Upper lobe of left lung (tissue), 6 donors: Measurements from ENCODE around the gene A2ML1. TPM values are rescaled to one million over a fixed set of nuclear protein-coding genes. Genes with fewer than 3 reads are reported as not detected.
"Not testable (repeated sequence)": the region's sequence is repeated elsewhere in the genome, so short reads cannot be mapped to it uniquely, and the experiment has no call there.

Source experiments
- ATAC-seq, 2 donors: fragments of 200-7000 bp; cut with Tn5 transposase; one replicate each; pipeline ENCODE4 v1.9.1; 2022; ENCODE audit warnings: mild to moderate bottlenecking in 2 of 2, moderate library complexity in 2 of 2; ENCODE audit not compliant: low FRiP score in 2 of 2
- DNase-seq, 2 donors: peaks; one replicate each; pipeline ENCODE4 v3.0.0-alpha.2; 2019 to 2020
- H3K27ac ChIP-seq, 4 donors: fragments of 200-600 bp; sonication (generic); one replicate each; pipeline ENCODE4 v1.5.1; 2016 to 2019
- H3K27me3 ChIP-seq, 4 donors: fragments of 200-600 bp; sonication (generic); one replicate each; pipeline ENCODE4 v1.5.1; 2017 to 2019
- H3K36me3 ChIP-seq, 4 donors: fragments of 200-600 bp; sonication (generic); one replicate each; pipeline ENCODE4 v1.5.1; 2016 to 2019
- H3K4me1 ChIP-seq, 4 donors: fragments of 200-600 bp; sonication (generic); one replicate each; pipeline ENCODE4 v1.5.1; 2018 to 2019
- H3K4me3 ChIP-seq, 4 donors: fragments of 200-600 bp; sonication (generic); one replicate each; pipeline ENCODE4 v1.5.1; 2017 to 2019; ENCODE audit warnings: mild to moderate bottlenecking in 2 of 4, moderate library complexity in 1 of 4
- H3K9me3 ChIP-seq, 4 donors: fragments of 200-600 bp; sonication (generic); one replicate each; pipeline ENCODE4 v1.5.1; 2018 to 2019
- EP300 ChIP-seq, 4 donors: sonication (generic); formaldehyde crosslinking; IDR thresholded peaks; one replicate each; pipeline ENCODE4 v1.5.1; 2017; ENCODE audit warnings: antibody characterized with exemption in 4 of 4, control low read depth in 2 of 4
- POLR2A ChIP-seq, 4 donors: fragments of 450-650 bp; IDR thresholded peaks; one replicate each; pipeline ENCODE4 v1.5.1; 2016 to 2017; ENCODE audit warnings: antibody characterized with exemption in 4 of 4, mild to moderate bottlenecking in 2 of 4
- POLR2AphosphoS5 ChIP-seq, 2 donors: sonication (generic); formaldehyde crosslinking; IDR thresholded peaks; one replicate each; pipeline ENCODE4 v1.5.1; 2017; ENCODE audit warnings: antibody characterized with exemption in 2 of 2
- WGBS, 2 donors: methylation state at CpG; one replicate each; pipeline ENCODE4 v1.1.5; 2017 to 2018; 5-methylcytosine and 5-hydroxymethylcytosine counted together
- total RNA-seq, 6 donors: library from RNA; depleted of rRNA in 4 of 6; stranded (reverse); fragments of >200 nt in 4 of 6; gene quantifications; one replicate each; pipeline versions ENCODE4 v1.1.0 to v1.2.1, GENCODE V29; 2016 to 2021
- TF ChIP-seq, protein P1 (sequence below), 6 experiments: fragments of 450-650 bp in 4 of 6; fragments of 200-600 bp in 2 of 6; sonication (generic) in 2 of 6; IDR thresholded peaks; one replicate each; pipeline ENCODE4 v1.5.1; 2016 to 2019; ENCODE audit warnings: antibody characterized with exemption in 6 of 6
- donor health status: DM: no; HTN: no; CAD: no; lungs with moderate emphysema.
- donor health status: DM: no; HTN: yes; CAD: no; lungs with severe emphysema.

Gene A2ML1
- total RNA-seq, 6 donors from 2014 or later, result 0.13 to 0.15 TPM; not detected in 4

DNA sequence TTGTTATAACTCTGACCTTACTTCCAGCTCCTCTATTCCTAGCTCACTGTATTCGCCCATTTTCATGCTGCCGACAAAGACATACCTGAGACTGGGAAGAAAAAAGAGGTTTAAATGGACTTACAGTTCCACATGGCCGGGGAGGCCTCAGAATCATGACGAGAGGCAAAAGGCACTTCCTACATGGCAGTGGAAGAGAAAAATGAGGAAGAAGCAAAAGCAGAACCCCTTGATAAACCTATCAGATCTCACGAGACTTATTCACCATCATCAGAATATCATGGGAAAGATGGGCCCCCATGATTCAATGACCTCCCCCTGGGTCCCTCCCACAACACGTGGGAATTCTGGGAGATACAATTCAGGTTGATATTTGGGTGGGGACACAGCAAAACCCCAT is 77.4 kb downstream of the A2ML1 start:
- no peaks in the 10 kb centered on the region for H3K36me3 ChIP-seq
- 76 to 82% methylated on average over 6 of the region's 6 CpGs for WGBS, 2 donors
- DNase-seq (no peak), ATAC-seq (no peak)
- H3K4me3 ChIP-seq, result no peak overlapping the region
- H3K4me1 ChIP-seq, result no peaks in the 10 kb centered on the region
- no peaks in the 10 kb centered on the region for H3K9me3 ChIP-seq
- no peak overlapping the region for H3K27ac ChIP-seq
- TF ChIP-seq, protein P1, sequence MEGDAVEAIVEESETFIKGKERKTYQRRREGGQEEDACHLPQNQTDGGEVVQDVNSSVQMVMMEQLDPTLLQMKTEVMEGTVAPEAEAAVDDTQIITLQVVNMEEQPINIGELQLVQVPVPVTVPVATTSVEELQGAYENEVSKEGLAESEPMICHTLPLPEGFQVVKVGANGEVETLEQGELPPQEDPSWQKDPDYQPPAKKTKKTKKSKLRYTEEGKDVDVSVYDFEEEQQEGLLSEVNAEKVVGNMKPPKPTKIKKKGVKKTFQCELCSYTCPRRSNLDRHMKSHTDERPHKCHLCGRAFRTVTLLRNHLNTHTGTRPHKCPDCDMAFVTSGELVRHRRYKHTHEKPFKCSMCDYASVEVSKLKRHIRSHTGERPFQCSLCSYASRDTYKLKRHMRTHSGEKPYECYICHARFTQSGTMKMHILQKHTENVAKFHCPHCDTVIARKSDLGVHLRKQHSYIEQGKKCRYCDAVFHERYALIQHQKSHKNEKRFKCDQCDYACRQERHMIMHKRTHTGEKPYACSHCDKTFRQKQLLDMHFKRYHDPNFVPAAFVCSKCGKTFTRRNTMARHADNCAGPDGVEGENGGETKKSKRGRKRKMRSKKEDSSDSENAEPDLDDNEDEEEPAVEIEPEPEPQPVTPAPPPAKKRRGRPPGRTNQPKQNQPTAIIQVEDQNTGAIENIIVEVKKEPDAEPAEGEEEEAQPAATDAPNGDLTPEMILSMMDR (IDR thresholded peaks at IDR 0.05), result no peak
- TF ChIP-seq POLR2AphosphoS5 (IDR thresholded peaks at IDR 0.05), result no peak
- no peak for TF ChIP-seq POLR2A (IDR thresholded peaks at IDR 0.05)
- no peak for TF ChIP-seq EP300 (IDR thresholded peaks at IDR 0.05)
- no peaks in the 10 kb centered on the region for H3K27me3 ChIP-seq

DNA sequence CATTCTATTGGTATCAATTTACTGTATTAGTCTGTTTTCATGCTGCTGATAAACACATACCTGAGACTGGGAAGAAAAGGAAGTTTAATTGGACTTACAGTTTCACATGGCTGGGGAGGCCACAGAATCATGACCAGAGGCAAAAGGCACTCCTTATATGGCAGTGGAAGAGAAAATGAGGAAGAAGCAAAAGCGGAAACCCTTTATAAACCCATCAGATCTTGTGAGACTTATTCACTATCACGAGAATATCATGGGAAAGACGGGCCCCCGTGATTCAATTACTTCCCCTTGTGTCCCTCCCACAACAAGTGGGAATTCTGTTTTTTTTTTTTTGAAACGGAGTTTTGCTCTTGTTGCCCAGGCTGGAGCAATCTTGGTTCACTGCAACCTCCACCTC is 80.3 kb downstream of the A2ML1 start:
- not testable (repeated sequence) for H3K27me3 ChIP-seq, H3K36me3 ChIP-seq, H3K27ac ChIP-seq, H3K4me3 ChIP-seq, H3K9me3 ChIP-seq, H3K4me1 ChIP-seq
- ATAC-seq (peak in 1 of 2 donors; percentile 31), DNase-seq (peak in 1 of 2 donors; percentile 25)
- TF ChIP-seq EP300 (IDR thresholded peaks at IDR 0.05), result peak in 1 of 4 donors; percentile 56
- WGBS, 2 donors, result 46 to 62% methylated on average over 5 of the region's 5 CpGs

DNA sequence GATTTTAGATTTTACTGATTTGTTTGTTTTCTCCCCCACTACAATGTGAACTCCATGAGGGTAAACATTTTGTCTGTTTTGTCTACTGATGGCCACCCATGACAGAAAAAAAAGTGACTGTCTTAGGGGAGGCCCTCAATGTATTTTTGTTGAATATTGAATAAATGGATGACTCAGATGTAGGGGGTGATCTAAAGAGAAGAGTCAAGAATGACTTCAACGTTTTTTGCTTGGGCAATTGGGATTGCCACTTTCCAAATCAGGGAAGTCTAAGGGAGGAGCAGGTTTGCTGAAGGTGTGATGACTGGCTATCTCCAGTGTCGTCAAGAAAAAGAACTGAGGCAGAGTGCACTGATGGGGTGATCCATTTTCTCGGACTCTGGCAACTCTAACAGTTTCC is 81.2 kb downstream of the A2ML1 start:
- Histone ChIP-seq H3K4me3 (no peak overlapping the region), H3K36me3 (no peaks in the 10 kb centered on the region), H3K27me3 (no peaks in the 10 kb centered on the region), H3K27ac (no peak overlapping the region), H3K9me3 (no peaks in the 10 kb centered on the region), H3K4me1 (no peaks in the 10 kb centered on the region)
- ATAC-seq (no peak), DNase-seq (no peak)
- 67 to 81% methylated on average over 3 of the region's 3 CpGs for WGBS, 2 donors
- TF ChIP-seq POLR2A (IDR thresholded peaks at IDR 0.05) (no peak), EP300 (IDR thresholded peaks at IDR 0.05) (no peak), POLR2AphosphoS5 (IDR thresholded peaks at IDR 0.05) (no peak)
- TF ChIP-seq, protein P1 (IDR thresholded peaks at IDR 0.05), result no peak

DNA sequence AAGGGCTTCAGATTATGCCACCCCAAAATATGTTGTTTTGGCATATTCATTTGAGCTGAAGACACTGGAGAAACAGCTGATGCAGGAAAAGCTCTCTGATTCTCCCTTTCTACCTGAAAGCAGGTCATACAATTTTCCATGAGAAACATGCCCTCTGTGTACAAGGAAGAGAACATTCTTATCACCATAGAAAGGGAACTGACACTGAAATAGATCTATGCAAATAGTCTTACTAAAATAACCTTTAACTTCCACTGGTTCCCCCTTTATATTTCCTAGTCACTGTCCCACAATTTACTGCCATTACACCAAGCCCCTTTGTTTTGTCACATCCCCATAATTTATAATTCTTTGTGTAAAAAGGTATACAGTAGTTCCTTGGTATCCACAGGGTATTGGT is 82.2 kb downstream of the A2ML1 start:
- no peak overlapping the region for H3K4me3 ChIP-seq
- DNase-seq (no peak), ATAC-seq (no peak)
- no peaks in the 10 kb centered on the region for H3K36me3 ChIP-seq
- H3K9me3 ChIP-seq, result no peaks in the 10 kb centered on the region
- TF ChIP-seq POLR2A (IDR thresholded peaks at IDR 0.05), result no peak
- TF ChIP-seq EP300 (IDR thresholded peaks at IDR 0.05), result no peak
- TF ChIP-seq, protein P1 (IDR thresholded peaks at IDR 0.05), result no peak
- no peak for TF ChIP-seq POLR2AphosphoS5 (IDR thresholded peaks at IDR 0.05)
- H3K4me1 ChIP-seq, result no peaks in the 10 kb centered on the region
- no peaks in the 10 kb centered on the region for H3K27me3 ChIP-seq
- no peak overlapping the region for H3K27ac ChIP-seq

DNA sequence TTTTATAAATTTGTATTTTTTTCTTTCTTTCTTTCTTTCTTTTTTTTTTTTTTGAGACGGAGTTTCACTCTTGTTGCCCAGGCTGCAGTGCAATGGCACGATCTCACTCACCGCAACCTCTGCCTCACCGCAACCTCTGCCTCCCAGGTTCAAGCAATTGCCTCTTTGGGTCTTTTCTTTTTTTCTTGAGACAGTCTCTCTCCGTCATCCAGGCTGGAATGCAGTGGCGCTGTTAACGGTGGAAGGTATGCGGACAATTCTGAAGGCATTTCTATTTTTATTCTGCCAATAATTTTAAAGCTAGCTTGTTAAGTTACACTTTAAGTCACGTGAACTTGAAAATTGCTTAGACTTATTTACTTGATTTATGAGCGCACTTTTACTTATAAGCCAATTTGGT is 83.1 kb downstream of the A2ML1 start:
- Histone ChIP-seq H3K4me3 (no peak overlapping the region), H3K27me3 (no peaks in the 10 kb centered on the region), H3K9me3 (no peaks in the 10 kb centered on the region), H3K36me3 (no peaks in the 10 kb centered on the region), H3K4me1 (no peaks in the 10 kb centered on the region), H3K27ac (no peak overlapping the region)
- DNase-seq, result no peak
- WGBS, 2 donors, result 56 to 60% methylated on average over 10 of the region's 10 CpGs
- no peak for ATAC-seq
- TF ChIP-seq, protein P1 (IDR thresholded peaks at IDR 0.05), result no peak
- no peak for TF ChIP-seq EP300 (IDR thresholded peaks at IDR 0.05)
- TF ChIP-seq POLR2A (IDR thresholded peaks at IDR 0.05), result no peak
- no peak for TF ChIP-seq POLR2AphosphoS5 (IDR thresholded peaks at IDR 0.05)
